H1 (cell line): Measurements from ENCODE around the gene TDRD1. TPM values are rescaled to one million over a fixed set of nuclear protein-coding genes. Genes with fewer than 3 reads are reported as not detected.

ENCODE experiments used
- CTCF ChIA-PET: fragments of 300-600 bp; sonication (Branson Sonifier 250); formaldehyde crosslinking; loops from one replicate; lab custom pipeline; 2021; ENCODE audit not compliant: partially characterized antibody; lab: Charles Lee
- POLR2A ChIA-PET: fragments of 300-600 bp; sonication (Branson Sonifier 250); formaldehyde crosslinking; loops from one replicate; lab custom pipeline; 2021; ENCODE audit warnings: inconsistent platforms; ENCODE audit not compliant: partially characterized antibody; lab: Charles Lee
- DNase-seq, 2 experiments: peaks; one replicate each; pipeline versions ENCODE4 v3.0.0 to v3.0.0-alpha.2; 2010 to 2022; ENCODE audit warnings: low spot score in 2 of 2, low read depth in 1 of 2, mixed read lengths in 1 of 2
- FAIRE-seq: peaks from 2 replicates; lab custom pipeline; 2011; peaks lifted over from hg19 to GRCh38; lab: Jason Lieb, UNC
- H2AFZ ChIP-seq: 2 replicates; pipeline ENCODE4 v1.8.1; 2012; ENCODE audit warnings: low read length, inconsistent platforms
- H2AK5ac ChIP-seq: 2 replicates; pipeline ENCODE4 v1.6.1; 2013; ENCODE audit warnings: low read depth, low read length
- H2BK120ac ChIP-seq: replicated peaks from 2 replicates; pipeline ENCODE3; 2013; ENCODE audit warnings: low read depth, low read length, inconsistent platforms
- H2BK12ac ChIP-seq: 2 replicates; pipeline ENCODE4 v1.6.1; 2013; ENCODE audit warnings: low read depth, low read length
- H2BK15ac ChIP-seq: 2 replicates; pipeline ENCODE4 v1.6.1; 2013; ENCODE audit warnings: low read length
- H2BK20ac ChIP-seq: 2 replicates; pipeline ENCODE4 v1.6.1; 2013; ENCODE audit warnings: low read length
- H2BK5ac ChIP-seq: 2 replicates; pipeline ENCODE4 v1.6.1; 2013; ENCODE audit warnings: low read depth, low read length
- H3K14ac ChIP-seq: 2 replicates; pipeline ENCODE4 v1.6.1; 2013; ENCODE audit warnings: inconsistent platforms; ENCODE audit not compliant: insufficient read length
- H3K18ac ChIP-seq: 2 replicates; pipeline ENCODE4 v1.6.1; 2013; ENCODE audit warnings: low read length; ENCODE audit errors: extremely low read depth
- H3K23ac ChIP-seq: 2 replicates; pipeline ENCODE4 v1.6.1; 2013; ENCODE audit warnings: inconsistent platforms; ENCODE audit not compliant: insufficient read length
- H3K23me2 ChIP-seq: 2 replicates; pipeline ENCODE4 v1.6.1; 2013; ENCODE audit warnings: low read depth, low read length
- H3K27ac ChIP-seq: 2 replicates; pipeline ENCODE4 v1.6.1; 2011; ENCODE audit warnings: low read depth, low read length, inconsistent platforms
- H3K27me3 ChIP-seq, 4 experiments: replicated peaks in 1 of 4; 1 replicate in 1 of 4; 2 replicates in 3 of 4; pipeline versions ENCODE4 v1.6.1 to v1.8.1; 2011 to 2013; ENCODE audit warnings: low read length in 3 of 4, mild to moderate bottlenecking in 3 of 4, inconsistent platforms in 2 of 4, mixed read lengths in 2 of 4, moderate library complexity in 1 of 4; ENCODE audit not compliant: control insufficient read depth in 3 of 4, insufficient read depth in 3 of 4; ENCODE audit errors: extremely low read depth in 1 of 4
- H3K36me3 ChIP-seq, 4 experiments: 2 replicates each; pipeline versions ENCODE4 v1.6.1 to v1.8.1; 2011 to 2013; ENCODE audit warnings: mild to moderate bottlenecking in 4 of 4, low read length in 3 of 4, moderate library complexity in 2 of 4, control low read depth in 1 of 4, inconsistent platforms in 1 of 4; ENCODE audit not compliant: insufficient read depth in 4 of 4, control insufficient read depth in 2 of 4
- H3K4ac ChIP-seq: replicated peaks from 2 replicates; pipeline ENCODE3; 2013; ENCODE audit warnings: low read length, low read depth, mixed read lengths, inconsistent platforms; ENCODE audit not compliant: insufficient read length
- H3K4me1 ChIP-seq, 4 experiments: replicated peaks in 1 of 4; 1 replicate in 1 of 4; 2 replicates in 3 of 4; pipeline versions ENCODE4 v1.6.1 to v1.8.1; 2011 to 2013; ENCODE audit warnings: low read length in 3 of 4, inconsistent platforms in 2 of 4, mixed read lengths in 1 of 4; ENCODE audit not compliant: insufficient read depth in 4 of 4, control insufficient read depth in 3 of 4
- H3K4me2 ChIP-seq, 2 experiments: 2 replicates each; pipeline versions ENCODE4 v1.6.1 to v1.8.1; 2011 to 2013; ENCODE audit warnings: low read depth in 2 of 2, low read length in 2 of 2, control low read depth in 1 of 2, inconsistent platforms in 1 of 2, mild to moderate bottlenecking in 1 of 2; ENCODE audit not compliant: insufficient read depth in 1 of 2
- H3K4me3 ChIP-seq, 4 experiments: fragments of 200-600, 300-600 bp in 1 of 4; sonication (generic), shearing (Covaris generic), sonication (Bioruptor Twin) in 1 of 4; 2 replicates each; pipeline versions ENCODE4 v1.5.1 to v1.8.1; 2011 to 2016; ENCODE audit warnings: low read length in 4 of 4, low read depth in 3 of 4, control low read depth in 2 of 4, inconsistent platforms in 2 of 4, mild to moderate bottlenecking in 2 of 4, mixed read lengths in 1 of 4, moderate library complexity in 1 of 4; ENCODE audit not compliant: insufficient read depth in 2 of 4; ENCODE audit errors: extremely low read depth in 1 of 4
- H3K56ac ChIP-seq: replicated peaks from 2 replicates; pipeline ENCODE3; 2013; ENCODE audit warnings: low read depth, mild to moderate bottlenecking, mixed read lengths, low read length, inconsistent platforms; ENCODE audit not compliant: insufficient read length
- H3K79me1 ChIP-seq: 2 replicates; pipeline ENCODE4 v1.6.1; 2013; ENCODE audit warnings: low read depth, low read length, control low read depth
- H3K79me2 ChIP-seq, 2 experiments: 2 replicates each; pipeline versions ENCODE4 v1.6.1 to v1.8.1; 2012 to 2013; ENCODE audit warnings: low read length in 2 of 2, mild to moderate bottlenecking in 2 of 2, inconsistent platforms in 1 of 2; ENCODE audit not compliant: insufficient read depth in 2 of 2, control insufficient read depth in 1 of 2
- H3K9ac ChIP-seq, 4 experiments: replicated peaks in 1 of 4; 1 replicate in 1 of 4; 2 replicates in 3 of 4; pipeline versions ENCODE4 v1.6.1 to v1.8.1; 2011 to 2013; ENCODE audit warnings: low read depth in 3 of 4, low read length in 3 of 4, control low read depth in 2 of 4, mild to moderate bottlenecking in 2 of 4, moderate library complexity in 2 of 4, inconsistent platforms in 1 of 4; ENCODE audit errors: extremely low read depth in 1 of 4
- H3K9me3 ChIP-seq, 2 experiments: 2 replicates each; pipeline versions ENCODE4 v1.6.1 to v1.8.1; 2012 to 2013; ENCODE audit warnings: mild to moderate bottlenecking in 2 of 2, moderate library complexity in 2 of 2, control low read depth in 1 of 2, inconsistent platforms in 1 of 2, low read depth in 1 of 2, low read length in 1 of 2, mixed read lengths in 1 of 2; ENCODE audit not compliant: insufficient read depth in 2 of 2
- H4K20me1 ChIP-seq, 2 experiments: replicated peaks in 1 of 2; 2 replicates each; pipeline versions ENCODE3 to v1.8.1; 2011 to 2013; ENCODE audit warnings: inconsistent platforms in 2 of 2, low read length in 2 of 2, mild to moderate bottlenecking in 1 of 2; ENCODE audit not compliant: insufficient read depth in 2 of 2, control insufficient read depth in 1 of 2
- H4K5ac ChIP-seq: 2 replicates; pipeline ENCODE4 v1.6.1; 2013; ENCODE audit warnings: low read length, low read depth, mixed read lengths, inconsistent platforms; ENCODE audit not compliant: insufficient read length
- H4K8ac ChIP-seq: 2 replicates; pipeline ENCODE4 v1.8.0; 2013; ENCODE audit warnings: mild to moderate bottlenecking, moderate library complexity, low read length, inconsistent platforms; ENCODE audit not compliant: insufficient read depth; ENCODE audit errors: extremely low read depth
- H4K91ac ChIP-seq: replicated peaks from 2 replicates; pipeline ENCODE3; 2013; ENCODE audit warnings: low read length, mixed read lengths, inconsistent platforms; ENCODE audit not compliant: insufficient read length
- CBX5 ChIP-seq: fragments of 300-800, 300-1000 bp; sonication (generic); IDR thresholded peaks from 2 replicates; pipeline ENCODE4 v1.7.1; 2016; ENCODE audit warnings: antibody characterized with exemption, low read length, low read depth
- FOSL1 ChIP-seq: IDR thresholded peaks from 2 replicates; pipeline ENCODE4 v1.6.1; 2011; ENCODE audit warnings: mild to moderate bottlenecking, low read depth, low read length, moderate library complexity; ENCODE audit not compliant: insufficient read depth
- HDAC2 ChIP-seq, 2 experiments: fragments of 300-600 bp in 1 of 2; sonication (generic) in 1 of 2; IDR thresholded peaks; 2 replicates each; pipeline ENCODE4 v1.6.1; 2011 to 2012; ENCODE audit warnings: low read depth in 2 of 2, low read length in 2 of 2, mild to moderate bottlenecking in 2 of 2, moderate library complexity in 2 of 2, borderline replicate concordance in 1 of 2, inconsistent platforms in 1 of 2
- HDAC6 ChIP-seq: IDR thresholded peaks from one replicate; pipeline ENCODE4 v1.7.1; 2012; ENCODE audit warnings: low read depth, mild to moderate bottlenecking, inconsistent platforms, low read length, moderate library complexity
- MAFK ChIP-seq: IDR thresholded peaks from 2 replicates; pipeline ENCODE4 v1.6.1; 2012; ENCODE audit warnings: low read depth, mild to moderate bottlenecking, improper control_type of control experiment, low read length
- PHF8 ChIP-seq: fragments of 200-600 bp; sonication (generic); conservative IDR thresholded peaks from 2 replicates; pipeline ENCODE4 v1.7.1; 2012; ENCODE audit warnings: low read depth, mild to moderate bottlenecking, inconsistent platforms, low read length, moderate library complexity
- SUZ12 ChIP-seq: fragments of 200-600 bp; sonication (generic); IDR thresholded peaks from 2 replicates; pipeline ENCODE4 v1.6.1; 2012; ENCODE audit warnings: mild to moderate bottlenecking, inconsistent platforms, low read length, moderate library complexity, mixed read lengths
- TBP ChIP-seq: IDR thresholded peaks from 2 replicates; pipeline ENCODE4 v1.6.1; 2011; ENCODE audit warnings: low read depth, low read length, improper control_type of control experiment
- ZNF274 ChIP-seq: IDR thresholded peaks from 2 replicates; pipeline ENCODE4 v1.7.0; 2012; ENCODE audit warnings: low read length, borderline replicate concordance; ENCODE audit errors: extremely low read depth
- polyA plus RNA-seq, 7 experiments: library from polyadenylated mRNA; depleted of rRNA in 3 of 7; stranded (reverse) in 5 of 7; unstranded in 2 of 7; fragments of >200 nt in 5 of 7; fragments of 200-250 nt in 2 of 7; gene quantifications; 1 replicate in 5 of 7; 2 replicates in 1 of 7; 4 replicates in 1 of 7; pipeline versions ENCODE4 v1.2.1 to v1.2.3, GENCODE V29; 2011 to 2013; ENCODE audit warnings: missing spikeins in 2 of 7, mixed read lengths in 2 of 7
- total RNA-seq: library from RNA; stranded (reverse); fragmentation: NEBNext Ultra II Directional; extraction: Animal tissue kit (Norgen Biotek cat#: 25700); gene quantifications from 2 replicates; pipeline ENCODE4 v1.2.1, GENCODE V29; 2021
- TF ChIP-seq, protein P1 (sequence below): IDR thresholded peaks from 2 replicates; pipeline ENCODE4 v1.6.1; 2012; ENCODE audit warnings: inconsistent platforms
- TF ChIP-seq, protein P2 (sequence below): IDR thresholded peaks from 2 replicates; pipeline ENCODE4 v1.6.1; 2011; ENCODE audit warnings: low read length, improper control_type of control experiment

Gene TDRD1
- total and polyA plus RNA-seq, 2 of the 8 experiments (the other 6 are each of a cell fraction or from before 2014, with no cell fraction given): 0.02 to 0.71 TPM

DNA sequence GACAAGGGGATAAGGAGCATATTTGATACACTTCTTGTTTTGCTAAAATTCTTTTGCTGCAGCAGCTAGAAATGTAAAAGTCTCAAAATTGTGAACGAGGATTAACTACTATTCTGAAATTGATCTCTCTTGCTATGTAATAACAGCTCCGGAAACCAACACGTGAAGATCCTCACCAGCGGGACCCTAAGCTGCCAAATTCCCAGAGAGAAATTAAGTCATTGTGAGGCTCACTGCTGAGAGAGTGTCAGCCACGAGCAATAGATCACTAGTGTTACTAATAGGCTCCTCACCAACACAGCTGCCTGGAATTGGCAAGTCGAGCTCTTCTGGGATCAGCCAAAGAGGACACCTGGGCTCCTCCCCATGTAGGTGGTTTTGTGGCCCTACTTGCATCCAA is 54.3 kb downstream of the TDRD1 start (continued):
- TF ChIP-seq FOSL1 (no peak), CBX5 (no peak)

DNA sequence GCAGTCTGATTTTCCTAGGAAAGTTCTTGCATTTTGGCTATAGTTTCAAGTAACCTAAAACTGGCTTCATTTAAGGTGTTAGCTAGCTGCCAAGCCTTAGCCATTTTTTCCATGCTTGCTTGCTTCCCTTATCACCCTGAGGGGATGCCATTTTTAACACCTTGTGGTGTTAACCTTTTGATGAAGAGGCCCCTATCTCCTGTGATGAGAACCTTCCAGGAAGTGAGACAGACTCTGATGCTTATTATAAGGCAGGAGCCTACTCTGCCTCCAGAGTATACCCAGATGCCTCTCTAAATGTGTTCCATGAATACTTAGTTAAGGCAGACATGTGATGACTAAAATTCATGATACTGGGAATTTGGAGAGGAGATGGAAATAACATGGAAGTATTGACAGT is 55.0 kb downstream of the TDRD1 start:
- no peak for FAIRE-seq
- CTCF ChIA-PET: no interaction called here
- TF ChIP-seq HDAC6: no peak
- no peak for TF ChIP-seq MAFK
- TF ChIP-seq HDAC2 (IDR thresholded peaks at IDR 0.05; ENCODE audit: borderline replicate concordance in 1 of 2, low read depth in 2 of 2, low read length in 2 of 2): no peak
- no peak for TF ChIP-seq ZNF274
- TF ChIP-seq, protein P1, sequence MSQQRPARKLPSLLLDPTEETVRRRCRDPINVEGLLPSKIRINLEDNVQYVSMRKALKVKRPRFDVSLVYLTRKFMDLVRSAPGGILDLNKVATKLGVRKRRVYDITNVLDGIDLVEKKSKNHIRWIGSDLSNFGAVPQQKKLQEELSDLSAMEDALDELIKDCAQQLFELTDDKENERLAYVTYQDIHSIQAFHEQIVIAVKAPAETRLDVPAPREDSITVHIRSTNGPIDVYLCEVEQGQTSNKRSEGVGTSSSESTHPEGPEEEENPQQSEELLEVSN: no peak
- TF ChIP-seq, protein P2, sequence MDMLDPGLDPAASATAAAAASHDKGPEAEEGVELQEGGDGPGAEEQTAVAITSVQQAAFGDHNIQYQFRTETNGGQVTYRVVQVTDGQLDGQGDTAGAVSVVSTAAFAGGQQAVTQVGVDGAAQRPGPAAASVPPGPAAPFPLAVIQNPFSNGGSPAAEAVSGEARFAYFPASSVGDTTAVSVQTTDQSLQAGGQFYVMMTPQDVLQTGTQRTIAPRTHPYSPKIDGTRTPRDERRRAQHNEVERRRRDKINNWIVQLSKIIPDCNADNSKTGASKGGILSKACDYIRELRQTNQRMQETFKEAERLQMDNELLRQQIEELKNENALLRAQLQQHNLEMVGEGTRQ: no peak
- no peak for TF ChIP-seq PHF8
- no peak for TF ChIP-seq SUZ12
- TF ChIP-seq TBP: no peak

More for the DNA sequence above, 55.0 kb downstream of the TDRD1 start:
- POLR2A ChIA-PET: no interaction called here
- no peak overlapping the region for H2AK5ac ChIP-seq
- no peak overlapping the region for H4K5ac ChIP-seq
- H3K4me3 ChIP-seq: no peak overlapping the region
- no peak overlapping the region for H2AFZ ChIP-seq
- peaks cover 0 to 11% (median 7%) of the 10 kb centered on the region in 4 experiments; a peak in 5 of 7 replicates for H3K27me3 ChIP-seq
- H3K23ac ChIP-seq: no peak overlapping the region
- no peaks in the 10 kb centered on the region for H3K36me3 ChIP-seq
- H2BK5ac ChIP-seq: no peak overlapping the region
- no peaks in the 10 kb centered on the region for H3K79me1 ChIP-seq
- no peak overlapping the region for H3K4me2 ChIP-seq
- no peak overlapping the region for H2BK120ac ChIP-seq
- no peak overlapping the region for H4K91ac ChIP-seq
- H4K20me1 ChIP-seq: no peaks in the 10 kb centered on the region
- H3K4me1 ChIP-seq: no peaks in the 10 kb centered on the region; a peak in 1 of 7 replicates
- H3K56ac ChIP-seq: no peak overlapping the region
- no peak overlapping the region for H3K18ac ChIP-seq
- no peak overlapping the region for H3K27ac ChIP-seq
- no peak overlapping the region for H3K9ac ChIP-seq
- no peak overlapping the region for H3K4ac ChIP-seq
- H4K8ac ChIP-seq: no peak overlapping the region
- H2BK20ac ChIP-seq: no peak overlapping the region
- no peak overlapping the region for H3K14ac ChIP-seq
- DNase-seq: no peak
- H3K9me3 ChIP-seq: no peaks in the 10 kb centered on the region
- H3K23me2 ChIP-seq: no peaks in the 10 kb centered on the region; the same call in 1 of the 2 replicates
- H3K79me2 ChIP-seq: no peaks in the 10 kb centered on the region
- H2BK15ac ChIP-seq: no peak overlapping the region
- no peak overlapping the region for H2BK12ac ChIP-seq
